Heart left ventricle (tissue), 13 donors: ENCODE data around the gene CCR8.

ENCODE experiments used
- POLR2A ChIP-seq, 2 donors: fragments of 450-650 bp; IDR thresholded peaks; one replicate each; pipeline ENCODE4 v1.6.1; 2017; ENCODE audit warnings: antibody characterized with exemption in 2 of 2, mild to moderate bottlenecking in 2 of 2, moderate library complexity in 2 of 2
- TF ChIP-seq, protein P1 (sequence below), 12 donors: fragments of 200-600 bp; sonication (generic) in 4 of 12; IDR thresholded peaks; one replicate each; pipeline versions ENCODE4 v1.5.0 to v1.8.0; 2018 to 2022; ENCODE audit warnings: antibody characterized with exemption in 12 of 12, mild to moderate bottlenecking in 5 of 12
- donor health status: ischemic (EF 13 %, LVEDD 7.1; RV severe dilation, severe dysfunction).
- donor health status: DM: no; HTN: yes; CAD: no.
- donor health status: DM: no; HTN: no; CAD: no.
- donor health status: ischemic (EF 25% LVEDD 6.9; RV normal size, moderate dysfunction).
- donor health status: ischemic (EF 25% LVEDD 5.7; RV mildly dilated, moderate dysfunction).
- donor health status: ischemic (EF 35%, LVEDD 5.7; RV mildly dilated, moderate dysfunction).
- donor health status: nonischemic (EF 11% LVEDD 7.7; RV severe dilation, severe dysfunction).
- donor health status: DM: yes; HTN: yes; CAD: no.
- donor health status: PGD.
- donor health status: ischemic (EF 29% LVEDD 5.4; RV normal size, mild dysfunction).
- donor health status: nonischemic (EF 23%, LVEDD 6.1; RV moderate dilation, normal function).

DNA sequence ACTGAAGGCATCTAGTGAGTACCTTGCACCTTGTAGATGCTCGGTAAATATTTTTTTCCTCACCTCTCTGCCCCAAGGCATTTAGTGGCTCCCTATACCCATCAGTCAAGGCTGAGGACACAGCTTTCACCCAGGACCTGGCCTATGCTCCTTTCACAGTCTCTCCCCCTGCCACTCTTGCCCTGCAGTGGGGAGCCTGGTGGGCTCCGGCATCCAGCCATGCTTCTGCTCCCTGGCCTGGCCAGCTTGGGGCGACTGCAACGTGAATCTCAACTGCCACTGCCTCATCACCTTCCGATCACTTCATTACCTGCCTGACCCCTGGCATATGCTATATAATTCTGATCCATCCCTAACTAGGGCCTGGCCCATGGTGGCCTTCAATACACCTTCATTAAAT lies 48.9 kb upstream of the CCR8 start:
- TF ChIP-seq, protein P1, sequence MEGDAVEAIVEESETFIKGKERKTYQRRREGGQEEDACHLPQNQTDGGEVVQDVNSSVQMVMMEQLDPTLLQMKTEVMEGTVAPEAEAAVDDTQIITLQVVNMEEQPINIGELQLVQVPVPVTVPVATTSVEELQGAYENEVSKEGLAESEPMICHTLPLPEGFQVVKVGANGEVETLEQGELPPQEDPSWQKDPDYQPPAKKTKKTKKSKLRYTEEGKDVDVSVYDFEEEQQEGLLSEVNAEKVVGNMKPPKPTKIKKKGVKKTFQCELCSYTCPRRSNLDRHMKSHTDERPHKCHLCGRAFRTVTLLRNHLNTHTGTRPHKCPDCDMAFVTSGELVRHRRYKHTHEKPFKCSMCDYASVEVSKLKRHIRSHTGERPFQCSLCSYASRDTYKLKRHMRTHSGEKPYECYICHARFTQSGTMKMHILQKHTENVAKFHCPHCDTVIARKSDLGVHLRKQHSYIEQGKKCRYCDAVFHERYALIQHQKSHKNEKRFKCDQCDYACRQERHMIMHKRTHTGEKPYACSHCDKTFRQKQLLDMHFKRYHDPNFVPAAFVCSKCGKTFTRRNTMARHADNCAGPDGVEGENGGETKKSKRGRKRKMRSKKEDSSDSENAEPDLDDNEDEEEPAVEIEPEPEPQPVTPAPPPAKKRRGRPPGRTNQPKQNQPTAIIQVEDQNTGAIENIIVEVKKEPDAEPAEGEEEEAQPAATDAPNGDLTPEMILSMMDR (IDR thresholded peaks at IDR 0.05), result no peak
- no peak for TF ChIP-seq POLR2A (IDR thresholded peaks at IDR 0.05)
